HG03520 (cell line): Measurements from ENCODE around the gene AKR1B15.
"Not testable (repeated sequence)": the region's sequence is repeated elsewhere in the genome, so short reads cannot be mapped to it uniquely, and the experiment has no call there.

Source experiments
- ATAC-seq: cut with Tn5 transposase; IDR thresholded peaks from one replicate; pipeline ENCODE4 v1.9.1; 2021; ENCODE audit warnings: mild to moderate bottlenecking, moderate library complexity; ENCODE audit not compliant: unreplicated experiment

The AKR1B15 gene

GRCh38 chr7:134548877-134549276 lies at the start of gene AKR1B15:
Gene AKR1B15, plus strand, starts transcription at chr7:134549110. Its CDS starts 15,510 bp downstream, at chr7:134564620.
- ATAC-seq: peak; percentile 96

DNA sequence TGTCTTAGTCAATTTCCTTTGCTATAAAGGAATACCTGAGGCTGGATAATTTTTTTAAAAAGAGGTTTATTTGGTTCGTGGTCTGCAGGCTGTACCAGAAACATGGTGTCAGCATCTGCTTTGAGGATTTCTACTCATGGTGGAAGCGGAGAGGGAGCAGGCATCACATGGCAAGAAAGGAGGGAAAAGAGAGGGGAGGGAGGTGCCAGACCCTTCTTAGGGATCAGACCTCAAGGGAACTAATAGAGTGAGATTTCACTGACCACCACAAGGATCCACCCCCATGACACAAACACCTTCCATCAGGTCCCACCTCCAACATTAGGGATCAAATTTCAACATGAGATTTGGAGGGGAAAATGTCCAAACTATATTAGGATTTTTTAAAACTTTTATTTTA lies 48.5 kb upstream of the AKR1B15 start:
- ATAC-seq: no peak

DNA sequence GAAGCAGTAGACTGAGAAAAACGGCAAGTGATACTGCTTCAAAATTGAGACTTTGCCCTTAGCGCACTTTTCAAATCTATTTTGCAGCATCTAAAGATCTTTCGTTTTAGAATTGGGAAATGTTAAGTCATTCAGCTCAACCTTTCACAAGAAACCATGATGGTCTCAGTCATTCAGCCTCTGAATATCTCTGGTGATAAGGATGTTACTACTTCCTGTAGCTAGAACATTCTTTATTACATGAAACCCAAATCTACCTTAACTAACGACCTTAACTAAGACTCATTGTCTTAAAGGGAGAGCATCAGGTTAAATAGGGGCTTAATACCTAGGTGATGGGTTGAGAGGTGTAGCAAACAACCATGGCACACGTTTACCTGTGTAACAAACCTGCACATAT lies 47.9 kb upstream of the AKR1B15 start:
- ATAC-seq: no peak

DNA sequence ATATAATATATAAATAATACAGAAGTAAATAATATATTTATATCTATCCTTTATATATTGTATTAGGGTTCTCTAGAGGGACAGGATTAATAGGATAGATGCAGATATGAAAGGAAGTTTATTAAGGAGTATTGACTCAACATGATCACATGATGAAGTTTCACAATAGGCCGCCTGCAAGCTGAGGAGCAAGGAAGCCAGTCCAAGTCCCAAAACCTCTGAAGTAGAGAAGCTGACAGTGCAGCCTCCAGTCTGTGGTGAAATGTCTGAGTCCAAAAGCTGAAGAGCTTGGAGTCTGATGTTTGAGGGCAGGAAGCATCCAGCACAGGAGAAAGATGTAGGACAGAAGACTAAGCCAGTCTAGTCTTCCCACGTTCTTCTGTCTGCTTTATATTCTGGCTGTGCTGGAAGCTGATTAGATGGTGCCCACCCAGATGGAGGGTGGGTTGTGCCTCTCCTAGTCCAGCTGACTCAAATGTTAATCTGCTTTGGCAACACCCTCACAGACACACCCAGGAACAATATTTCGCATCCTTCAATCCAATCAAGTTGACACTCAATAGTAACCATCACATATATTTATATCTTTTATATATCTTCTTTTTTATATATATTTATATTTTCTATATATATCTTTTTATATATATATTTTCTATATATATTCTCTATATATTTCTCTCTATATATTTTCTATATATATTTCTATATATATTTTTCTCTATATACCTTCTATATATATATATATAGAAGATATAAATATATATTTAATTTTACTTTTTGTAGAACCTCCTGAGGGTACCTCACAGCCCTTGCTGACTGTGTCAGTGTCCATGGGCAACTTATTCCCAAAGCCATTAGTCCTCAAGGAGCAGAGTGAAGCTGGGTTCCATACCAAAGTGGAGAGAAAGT lies 46.2 kb upstream of the AKR1B15 start:
- ATAC-seq: no peak

DNA sequence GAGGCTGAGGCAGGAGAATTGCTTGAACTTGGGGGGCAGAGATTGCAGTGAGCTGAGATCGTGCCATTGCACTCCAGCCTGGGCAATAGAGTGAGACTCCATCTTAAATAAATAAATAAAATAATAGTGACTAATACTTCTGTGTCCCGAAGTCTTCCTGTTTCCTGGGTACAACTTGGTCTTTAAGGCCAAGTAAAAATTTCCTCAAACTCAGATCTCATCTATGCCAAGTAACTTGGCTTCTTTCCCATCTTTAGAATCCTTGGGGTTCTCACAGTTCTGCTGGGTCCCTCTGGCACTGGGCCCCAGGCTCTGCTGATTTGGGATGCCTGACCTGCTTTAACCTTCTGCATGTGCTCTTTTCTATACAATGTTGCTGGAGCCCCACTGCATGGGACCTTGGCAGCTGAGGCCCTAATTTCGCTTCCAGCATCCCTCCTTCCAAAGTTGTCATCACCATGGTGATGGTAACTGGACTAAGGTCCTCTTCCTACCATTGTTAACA lies 44.2 kb upstream of the AKR1B15 start:
- no peak for ATAC-seq

DNA sequence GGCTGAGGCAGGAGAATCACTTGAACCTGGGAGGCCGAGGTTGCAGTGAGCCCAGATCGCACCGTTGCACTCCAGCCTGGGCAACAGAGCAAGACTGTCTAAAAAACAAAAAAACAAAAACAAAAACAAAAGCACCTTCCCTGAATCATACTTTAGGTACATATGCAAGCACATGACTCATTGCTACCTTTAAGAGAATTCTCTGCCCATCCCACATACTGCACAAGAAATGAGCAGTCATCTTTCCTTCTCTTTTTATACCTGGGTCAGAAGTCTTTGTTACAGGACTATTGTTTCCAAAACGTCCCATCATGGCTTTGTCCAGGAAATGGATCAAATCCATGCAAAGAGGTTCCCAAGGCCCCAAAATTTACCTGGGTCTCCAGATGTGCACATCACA lies 43.1 kb upstream of the AKR1B15 start:
- no peak for ATAC-seq

DNA sequence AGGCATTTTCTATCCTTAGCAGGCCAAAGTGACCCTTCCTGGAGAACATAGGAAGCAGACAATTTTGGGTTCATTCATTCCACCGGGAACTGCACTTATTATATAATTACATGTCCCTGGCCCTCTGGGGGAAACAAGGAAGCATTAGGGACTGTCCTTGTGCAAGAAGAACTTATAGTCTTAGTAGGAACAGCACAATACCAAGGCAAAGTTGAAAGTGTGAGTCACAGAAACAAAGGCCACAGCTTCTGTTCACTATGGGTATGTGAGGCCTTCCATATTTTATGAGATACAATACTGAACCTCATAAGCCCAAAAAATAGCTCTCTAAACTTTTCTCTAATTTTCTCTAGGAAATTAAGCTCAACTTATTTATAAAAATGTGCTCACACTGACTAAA lies 39.9 kb upstream of the AKR1B15 start:
- no peak for ATAC-seq

DNA sequence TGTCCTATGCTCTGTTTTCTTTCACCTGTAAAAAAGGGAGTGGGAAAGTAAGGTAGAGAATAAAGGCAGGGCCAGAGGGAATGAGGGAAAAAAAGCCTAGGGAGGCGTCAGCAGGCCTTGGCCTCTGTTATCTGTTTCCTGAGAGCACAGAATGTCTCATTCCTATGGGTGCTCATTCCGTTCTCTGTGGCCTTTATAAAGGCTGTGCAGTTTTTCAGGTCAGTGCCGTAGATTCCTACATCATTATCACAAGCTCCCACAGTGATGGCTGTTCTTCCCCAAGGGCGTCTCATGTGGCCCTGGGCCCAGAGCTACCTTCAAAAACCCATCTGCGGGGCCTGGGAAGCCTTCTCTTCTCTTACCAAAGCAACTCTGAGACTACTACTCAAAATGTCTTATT lies 38.3 kb upstream of the AKR1B15 start:
- no peak for ATAC-seq

GRCh38 chr7:134512271-134512670 lies 36.6 kb upstream of the AKR1B15 start:
- no peak for ATAC-seq

DNA sequence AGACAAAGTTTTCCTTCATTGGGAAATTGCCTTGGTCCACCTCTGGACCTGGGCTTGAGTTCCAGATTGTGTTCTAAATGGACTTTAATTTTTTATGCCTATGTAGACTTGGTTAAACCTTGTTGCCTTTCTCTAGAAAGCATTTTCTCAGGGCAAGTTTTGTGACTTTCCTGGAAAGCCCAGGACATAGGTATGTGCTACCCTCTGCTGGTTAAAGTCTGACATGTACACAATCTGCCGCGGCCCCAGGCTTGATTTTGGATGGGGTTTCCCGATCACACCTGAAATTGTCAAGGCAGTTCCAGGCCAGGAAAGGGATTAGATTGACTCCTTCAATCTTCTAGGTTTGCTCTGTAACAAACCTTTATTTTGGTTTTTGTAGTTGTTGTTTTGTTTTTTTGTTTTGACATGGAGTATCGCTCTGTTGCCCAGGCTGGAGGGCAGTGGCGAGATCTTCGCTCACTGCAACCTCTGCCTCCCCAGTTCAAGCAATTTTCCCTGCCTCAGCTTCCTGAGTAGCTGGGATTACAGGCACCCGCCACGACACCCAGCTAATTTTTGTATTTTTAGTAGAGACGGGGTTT lies 35.6 kb upstream of the AKR1B15 start:
- ATAC-seq: peak; percentile 63

DNA sequence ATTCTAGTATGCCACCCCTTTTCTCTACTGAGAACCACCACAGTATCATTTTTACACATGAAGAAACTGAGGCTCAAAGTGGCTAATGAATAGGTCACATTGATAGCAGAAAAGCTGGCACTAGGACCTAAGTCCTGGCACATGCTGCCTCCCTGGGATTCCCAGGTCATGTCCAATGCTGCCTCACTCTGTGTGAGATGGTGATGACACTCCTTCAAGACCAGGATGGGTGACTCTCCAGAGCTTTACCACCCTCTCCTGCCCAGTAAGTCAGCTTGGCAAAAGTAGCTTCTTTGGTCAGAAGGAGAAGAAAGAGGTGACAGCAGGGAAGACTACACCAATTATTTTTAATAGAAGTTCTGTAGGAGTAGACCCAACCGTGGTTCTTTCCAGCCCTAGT lies 34.8 kb upstream of the AKR1B15 start:
- no peak for ATAC-seq

- no peak for ATAC-seq
Observed at GRCh38 chr7:134514663-134515062, 34.2 kb upstream of the AKR1B15 start.

- no peak for ATAC-seq
Observed at GRCh38 chr7:134515569-134516468, 33.1 kb upstream of the AKR1B15 start.

- ATAC-seq: no peak
Observed at GRCh38 chr7:134520130-134520529, 28.8 kb upstream of the AKR1B15 start.

DNA sequence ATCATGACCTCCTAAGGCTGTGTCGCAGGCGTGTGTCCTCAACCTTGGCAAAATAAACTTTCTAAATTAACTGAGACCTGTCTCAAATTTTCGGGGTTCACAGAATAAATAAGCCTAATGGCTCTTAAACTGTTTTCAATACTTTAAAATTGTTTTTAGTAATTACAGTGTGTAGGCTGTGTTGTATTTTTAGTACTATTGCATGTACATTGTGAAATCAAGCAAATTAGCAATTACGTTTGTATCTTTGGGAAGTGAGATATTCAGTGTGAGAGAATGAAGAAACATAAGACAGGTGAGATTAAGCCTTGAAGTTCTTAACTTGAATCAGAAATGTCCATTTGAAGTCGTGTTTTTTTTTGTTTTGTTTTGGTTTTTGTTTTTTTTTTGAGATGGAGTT lies 26.3 kb upstream of the AKR1B15 start:
- ATAC-seq: no peak

- ATAC-seq: not testable (repeated sequence)
Observed at GRCh38 chr7:134525449-134525848, 23.5 kb upstream of the AKR1B15 start.

- not testable (repeated sequence) for ATAC-seq
Observed at GRCh38 chr7:134526552-134527248, 22.2 kb upstream of the AKR1B15 start.

GRCh38 chr7:134527979-134528371 lies 20.9 kb upstream of the AKR1B15 start:
- ATAC-seq: no peak

DNA sequence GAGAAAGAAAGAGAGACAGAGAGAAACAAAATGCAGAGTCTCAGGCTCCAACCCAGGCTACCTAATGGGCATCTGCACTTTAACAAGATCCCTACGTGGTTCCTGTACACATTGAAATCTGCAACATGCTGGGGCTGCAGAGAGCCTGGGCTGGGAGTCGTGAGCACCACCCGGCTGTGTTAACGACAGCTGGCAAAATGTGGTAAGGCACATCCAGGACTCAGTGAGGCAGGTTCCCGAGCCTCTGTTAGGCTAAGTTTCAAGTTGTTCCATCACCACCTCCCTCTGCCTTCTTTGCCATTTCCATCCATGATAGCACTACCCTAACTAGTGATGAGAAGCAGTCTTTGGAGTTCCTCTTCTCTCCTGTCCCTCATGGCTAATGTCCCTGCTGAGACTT lies 20.2 kb upstream of the AKR1B15 start:
- no peak for ATAC-seq

- ATAC-seq: no peak
Observed at GRCh38 chr7:134530460-134530859, 18.4 kb upstream of the AKR1B15 start.
